HepG2 (cell line): ENCODE results near the gene JAKMIP2. TPM values are rescaled to one million over a fixed set of nuclear protein-coding genes. Genes with fewer than 3 reads are reported as not detected.
A peak's percentile ranks its signal among the peaks of the same experiment; 100 is the strongest.

Experiments
- AKAP8 ChIP-seq: sonication (generic); formaldehyde crosslinking; IDR thresholded peaks from 2 replicates; pipeline ENCODE4 v1.5.1; 2020; ENCODE audit warnings: mild to moderate bottlenecking, missing genetic modification reagents
- E2F1 ChIP-seq: sonication (generic); formaldehyde crosslinking; IDR thresholded peaks from 2 replicates; pipeline ENCODE4 v1.5.0; 2020; ENCODE audit warnings: missing genetic modification reagents
- GMEB1 ChIP-seq: sonication (generic); formaldehyde crosslinking; IDR thresholded peaks from 2 replicates; pipeline ENCODE4 v1.5.1; 2020; ENCODE audit warnings: missing genetic modification reagents, mild to moderate bottlenecking, borderline replicate concordance
- HIVEP1 ChIP-seq: sonication (generic); formaldehyde crosslinking; IDR thresholded peaks from 2 replicates; pipeline ENCODE4 v1.4.0; 2020; ENCODE audit warnings: mild to moderate bottlenecking, missing genetic modification reagents
- NCOA5 ChIP-seq: sonication (generic); formaldehyde crosslinking; IDR thresholded peaks from 2 replicates; pipeline ENCODE4 v1.4.0; 2020; ENCODE audit warnings: missing genetic modification reagents
- NFE2L1 ChIP-seq: sonication (generic); formaldehyde crosslinking; IDR thresholded peaks from 2 replicates; pipeline ENCODE4 v1.4.0; 2020; ENCODE audit warnings: missing genetic modification reagents, mild to moderate bottlenecking, borderline replicate concordance
- PRDM10 ChIP-seq: sonication (generic); formaldehyde crosslinking; IDR thresholded peaks from 2 replicates; pipeline ENCODE4 v1.4.0; 2020; ENCODE audit warnings: low read depth, missing genetic modification reagents
- PRMT3 ChIP-seq: sonication (generic); formaldehyde crosslinking; IDR thresholded peaks from 2 replicates; pipeline ENCODE4 v1.8.1; 2022; ENCODE audit warnings: low read depth, mild to moderate bottlenecking, moderate library complexity, missing genetic modification reagents, borderline replicate concordance
- RAD21 ChIP-seq: fragments of 450-650 bp; formaldehyde crosslinking; IDR thresholded peaks from 2 replicates; pipeline ENCODE4 v1.5.0; 2020; ENCODE audit warnings: mild to moderate bottlenecking
- RBFOX2 ChIP-seq: fragments of 200-400 bp; formaldehyde crosslinking; IDR thresholded peaks from 2 replicates; pipeline ENCODE4 v1.6.1; 2017; ENCODE audit warnings: low read depth, mild to moderate bottlenecking, low read length
- RFX3 ChIP-seq: IDR thresholded peaks from 2 replicates; pipeline ENCODE4 v1.6.1; 2016; ENCODE audit warnings: missing biosample characterization, missing genetic modification reagents
- TBX2 ChIP-seq: sonication (generic); formaldehyde crosslinking; IDR thresholded peaks from 2 replicates; pipeline ENCODE4 v1.5.0; 2020; ENCODE audit warnings: missing genetic modification reagents, mild to moderate bottlenecking, borderline replicate concordance
- ZNF530 ChIP-seq: sonication (generic); formaldehyde crosslinking; IDR thresholded peaks from 2 replicates; pipeline ENCODE4 v1.5.0; 2020; ENCODE audit warnings: low read depth, mild to moderate bottlenecking, missing genetic modification reagents
- ZNF569 ChIP-seq: sonication (generic); formaldehyde crosslinking; IDR thresholded peaks from 2 replicates; pipeline ENCODE4 v1.5.0; 2020; ENCODE audit warnings: mild to moderate bottlenecking, missing genetic modification reagents, moderate library complexity, borderline replicate concordance
- ZNF572 ChIP-seq: sonication (generic); formaldehyde crosslinking; IDR thresholded peaks from 2 replicates; pipeline ENCODE4 v1.5.1; 2020; ENCODE audit warnings: mild to moderate bottlenecking, missing genetic modification reagents
- ZNF574 ChIP-seq: sonication (generic); formaldehyde crosslinking; IDR thresholded peaks from 2 replicates; pipeline ENCODE4 v1.4.0; 2020; ENCODE audit warnings: missing genetic modification reagents
- ZNF576 ChIP-seq: sonication (generic); formaldehyde crosslinking; IDR thresholded peaks from 2 replicates; pipeline ENCODE4 v1.4.0; 2020; ENCODE audit warnings: mild to moderate bottlenecking, missing genetic modification reagents
- ZNF597 ChIP-seq: sonication (generic); formaldehyde crosslinking; IDR thresholded peaks from 2 replicates; pipeline ENCODE4 v1.5.0; 2020; ENCODE audit warnings: missing genetic modification reagents
- ZNF629 ChIP-seq: sonication (generic); formaldehyde crosslinking; conservative IDR thresholded peaks from 2 replicates; pipeline ENCODE4 v1.5.0; 2020; ENCODE audit warnings: missing genetic modification reagents
- ZNF644 ChIP-seq: IDR thresholded peaks from 2 replicates; pipeline ENCODE4 v1.6.1; 2016; ENCODE audit warnings: low read depth
- polyA plus RNA-seq, 8 experiments: library from polyadenylated mRNA; depleted of rRNA in 3 of 8; stranded (reverse) in 7 of 8; unstranded in 1 of 8; fragments of >200 nt; fragmentation: Illumina TruSeq in 4 of 8; extraction: Trizol in 4 of 8; gene quantifications; 2 replicates each; pipeline versions ENCODE4 v1.2.1 to v1.2.3, GENCODE V29; 2011 to 2016; ENCODE audit warnings: low read depth in 4 of 8, missing spikeins in 1 of 8, mixed read lengths in 1 of 8; ENCODE audit not compliant: insufficient read depth in 1 of 8
- total RNA-seq, 5 experiments: library from RNA; depleted of rRNA; stranded (reverse); fragments of >200 nt; fragmentation: Illumina TruSeq; extraction: Trizol; gene quantifications; 2 replicates each; pipeline ENCODE4 v1.2.3, GENCODE V29; 2016; ENCODE audit warnings: low read depth in 1 of 5

JAKMIP2 gene
- total and polyA plus RNA-seq, 2 of the 13 experiments (the other 11 are each of a cell fraction or from before 2014, with no cell fraction given) = 0.04 to 2.1 TPM

GRCh38 chr5:147648597-147648996 lies 133.9 kb downstream of the JAKMIP2 start (continued):
- TF ChIP-seq GMEB1 (CRISPR knock-in tag) (no peak), RBFOX2 (no peak), AKAP8 (CRISPR knock-in tag) (no peak), ZNF644 (CRISPR knock-in tag) (peak; percentile 98), ZNF572 (CRISPR knock-in tag) (no peak), TBX2 (CRISPR knock-in tag) (peak; percentile 57; the same call in 1 of the 2 replicates), ZNF629 (no peak), HIVEP1 (no peak), ZNF576 (CRISPR knock-in tag) (no peak), RAD21 (CRISPR knock-in tag) (no peak), PRMT3 (CRISPR knock-in tag) (no peak), ZNF597 (CRISPR knock-in tag) (no peak), E2F1 (no peak), RFX3 (no peak), ZNF569 (CRISPR knock-in tag) (no peak), PRDM10 (CRISPR knock-in tag) (no peak), NFE2L1 (no peak), ZNF530 (CRISPR knock-in tag) (no peak), ZNF574 (CRISPR knock-in tag) (peak; percentile 36; the same call in 1 of the 2 replicates), NCOA5 (CRISPR knock-in tag) (no peak)
